Right atrium auricular region (tissue), 2 donors: Measurements from ENCODE around the gene PIGT. TPM values are rescaled to one million over a fixed set of nuclear protein-coding genes. Genes with fewer than 3 reads are reported as not detected.

Experiments used
- DNase-seq: peaks from one replicate; pipeline ENCODE4 v3.0.0-alpha.2; 2019; ENCODE audit warnings: low spot score
- H3K27ac ChIP-seq, 2 donors: fragments of 200-600 bp; sonication (generic); 1 replicate in 1 of 2; 2 replicates in 1 of 2; pipeline ENCODE4 v1.5.1; 2016 to 2019
- H3K27me3 ChIP-seq, 2 donors: fragments of 200-600 bp; sonication (generic); one replicate each; pipeline versions ENCODE4 v1.5.1 to v1.6.0; 2017 to 2019
- H3K36me3 ChIP-seq: fragments of 200-600 bp; sonication (generic); one replicate; pipeline ENCODE4 v1.5.1; 2016
- H3K4me1 ChIP-seq, 2 donors: fragments of 200-600 bp; sonication (generic); one replicate each; pipeline versions ENCODE4 v1.5.1 to v1.6.0; 2017 to 2019
- H3K4me3 ChIP-seq, 2 donors: fragments of 200-600 bp; sonication (generic); 1 replicate in 1 of 2; 2 replicates in 1 of 2; pipeline ENCODE4 v1.5.1; 2017 to 2019; ENCODE audit warnings: mild to moderate bottlenecking in 1 of 2, moderate library complexity in 1 of 2
- H3K9me3 ChIP-seq, 2 donors: fragments of 200-600 bp; sonication (generic); one replicate each; pipeline ENCODE4 v1.5.1; 2019
- total RNA-seq, 2 donors: library from RNA; depleted of rRNA; stranded (reverse); fragments of >200 nt; gene quantifications; one replicate each; pipeline ENCODE4 v1.1.0, GENCODE V29; 2016
- TF ChIP-seq, protein P1 (sequence below), 2 donors: fragments of 200-600 bp; sonication (generic); IDR thresholded peaks; one replicate each; pipeline ENCODE4 v1.5.1; 2019; ENCODE audit warnings: antibody characterized with exemption in 2 of 2

PIGT gene
- total RNA-seq, 2 donors from 2014 or later, result 140 to 168 TPM

GRCh38 chr20:45450097-45450818 lies 34.3 kb downstream of the PIGT start:
- DNase-seq, result no peak
- Histone ChIP-seq H3K4me1 (no peaks in the 10 kb centered on the region), H3K27ac (no peak overlapping the region), H3K4me3 (no peak overlapping the region), H3K36me3 (no peaks in the 10 kb centered on the region), H3K9me3 (no peaks in the 10 kb centered on the region), H3K27me3 (no peaks in the 10 kb centered on the region)
- TF ChIP-seq, protein P1, sequence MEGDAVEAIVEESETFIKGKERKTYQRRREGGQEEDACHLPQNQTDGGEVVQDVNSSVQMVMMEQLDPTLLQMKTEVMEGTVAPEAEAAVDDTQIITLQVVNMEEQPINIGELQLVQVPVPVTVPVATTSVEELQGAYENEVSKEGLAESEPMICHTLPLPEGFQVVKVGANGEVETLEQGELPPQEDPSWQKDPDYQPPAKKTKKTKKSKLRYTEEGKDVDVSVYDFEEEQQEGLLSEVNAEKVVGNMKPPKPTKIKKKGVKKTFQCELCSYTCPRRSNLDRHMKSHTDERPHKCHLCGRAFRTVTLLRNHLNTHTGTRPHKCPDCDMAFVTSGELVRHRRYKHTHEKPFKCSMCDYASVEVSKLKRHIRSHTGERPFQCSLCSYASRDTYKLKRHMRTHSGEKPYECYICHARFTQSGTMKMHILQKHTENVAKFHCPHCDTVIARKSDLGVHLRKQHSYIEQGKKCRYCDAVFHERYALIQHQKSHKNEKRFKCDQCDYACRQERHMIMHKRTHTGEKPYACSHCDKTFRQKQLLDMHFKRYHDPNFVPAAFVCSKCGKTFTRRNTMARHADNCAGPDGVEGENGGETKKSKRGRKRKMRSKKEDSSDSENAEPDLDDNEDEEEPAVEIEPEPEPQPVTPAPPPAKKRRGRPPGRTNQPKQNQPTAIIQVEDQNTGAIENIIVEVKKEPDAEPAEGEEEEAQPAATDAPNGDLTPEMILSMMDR (IDR thresholded peaks at IDR 0.05), result peak; percentile 47 to 66

- Histone ChIP-seq H3K9me3 (no peaks in the 10 kb centered on the region), H3K4me3 (no peak overlapping the region), H3K4me1 (no peaks in the 10 kb centered on the region), H3K27me3 (no peaks in the 10 kb centered on the region), H3K36me3 (no peaks in the 10 kb centered on the region), H3K27ac (no peak overlapping the region)
- DNase-seq, result no peak
- TF ChIP-seq, protein P1 (IDR thresholded peaks at IDR 0.05), result no peak
These were observed 36.3 kb downstream of the PIGT start for GRCh38 chr20:45452238-45452637.

GRCh38 chr20:45452772-45453691 lies 37.1 kb downstream of the PIGT start:
- TF ChIP-seq, protein P1 (IDR thresholded peaks at IDR 0.05), result no peak
- Histone ChIP-seq H3K9me3 (no peaks in the 10 kb centered on the region), H3K27ac (no peak overlapping the region), H3K36me3 (no peaks in the 10 kb centered on the region), H3K4me3 (no peak overlapping the region), H3K27me3 (no peaks in the 10 kb centered on the region), H3K4me1 (no peaks in the 10 kb centered on the region)
- DNase-seq, result no peak

- no peaks in the 10 kb centered on the region for H3K36me3 ChIP-seq
- TF ChIP-seq, protein P1 (IDR thresholded peaks at IDR 0.05), result peak in 1 of 2 donors; percentile 39
- no peaks in the 10 kb centered on the region for H3K27me3 ChIP-seq
- H3K27ac ChIP-seq, result no peak overlapping the region
- DNase-seq, result no peak
- no peak overlapping the region for H3K4me3 ChIP-seq
- no peaks in the 10 kb centered on the region for H3K9me3 ChIP-seq
- no peaks in the 10 kb centered on the region for H3K4me1 ChIP-seq
These were observed 40.7 kb downstream of the PIGT start for GRCh38 chr20:45456632-45457031.

DNA sequence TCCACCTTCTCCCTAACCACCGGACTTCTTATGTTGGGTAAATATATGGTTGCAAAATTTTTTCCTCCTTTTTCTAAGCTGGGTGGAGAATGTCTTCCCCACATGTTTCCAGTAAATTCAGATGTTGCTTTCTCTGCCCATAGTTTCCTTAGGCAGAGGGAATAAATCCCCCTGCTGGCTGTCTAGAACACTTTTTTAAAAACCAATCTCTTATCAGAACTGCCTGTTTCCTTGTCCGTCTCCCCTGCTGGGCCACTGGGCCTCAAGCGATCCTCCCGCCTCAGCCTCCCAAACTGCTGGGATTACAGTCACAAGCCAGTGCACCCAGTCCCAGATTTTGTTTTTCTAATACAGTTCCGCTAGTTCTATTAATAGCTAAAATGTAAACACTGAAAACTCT lies 43.7 kb downstream of the PIGT start:
- H3K36me3 ChIP-seq, result no peaks in the 10 kb centered on the region
- H3K9me3 ChIP-seq, result no peaks in the 10 kb centered on the region
- H3K27me3 ChIP-seq, result no peaks in the 10 kb centered on the region
- no peaks in the 10 kb centered on the region for H3K4me1 ChIP-seq
- H3K27ac ChIP-seq, result no peak overlapping the region
- TF ChIP-seq, protein P1 (IDR thresholded peaks at IDR 0.05), result no peak
- no peak overlapping the region for H3K4me3 ChIP-seq
- no peak for DNase-seq
